Stimulated activated CD8-positive, alpha-beta memory T cell treated with anti-CD3 and anti-CD28 coated beads, Interleukin-12 subunit alpha, Interleukin-12 subunit beta, amount 100 ng/mL, for 1 hour (primary cell): ENCODE measurements around the gene STK25.
A peak's percentile ranks its signal among the peaks of the same experiment; 100 is the strongest.
"Not testable (repeated sequence)": the region's sequence is repeated elsewhere in the genome, so short reads cannot be mapped to it uniquely, and the experiment has no call there.

ENCODE experiments used
- DNase-seq: peaks from one replicate; pipeline ENCODE4 v3.0.0-alpha.2; 2020; ENCODE audit warnings: low read depth

STK25 gene

GRCh38 chr2:241507430-241508239 is 749 bp downstream of the STK25 start:
- DNase-seq, result peak; percentile 3

GRCh38 chr2:241506793-241507429 is 1.5 kb downstream of the STK25 start:
- DNase-seq, result no peak

- DNase-seq, result not testable (repeated sequence)
These were observed 2.1 kb downstream of the STK25 start for GRCh38 chr2:241506317-241506716.

DNA sequence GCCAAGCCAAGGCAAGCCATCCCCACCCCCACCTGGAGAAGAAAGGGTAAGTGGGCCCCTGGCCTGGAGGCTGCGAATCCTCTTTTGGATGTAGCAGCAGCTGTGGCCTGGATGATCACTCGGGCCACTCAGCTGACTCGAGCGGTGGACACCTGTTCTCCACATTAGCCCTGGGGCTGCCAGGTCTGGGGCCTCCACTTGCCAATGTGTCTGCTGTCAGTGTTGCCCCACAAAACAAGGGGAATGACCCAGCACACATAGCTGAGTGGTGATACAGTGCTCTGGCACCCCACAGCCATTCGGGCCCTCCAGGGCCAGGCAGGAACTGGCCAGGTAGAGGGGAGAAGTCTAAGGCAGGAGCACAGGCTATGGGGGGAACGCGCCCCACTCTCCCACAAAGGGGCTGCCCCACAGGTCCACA is 2.6 kb downstream of the STK25 start:
- DNase-seq, result no peak

- no peak for DNase-seq
These were observed 3.2 kb downstream of the STK25 start for GRCh38 chr2:241505086-241505780.

GRCh38 chr2:241503776-241504392 is 4.5 kb downstream of the STK25 start:
- DNase-seq, result no peak

DNA sequence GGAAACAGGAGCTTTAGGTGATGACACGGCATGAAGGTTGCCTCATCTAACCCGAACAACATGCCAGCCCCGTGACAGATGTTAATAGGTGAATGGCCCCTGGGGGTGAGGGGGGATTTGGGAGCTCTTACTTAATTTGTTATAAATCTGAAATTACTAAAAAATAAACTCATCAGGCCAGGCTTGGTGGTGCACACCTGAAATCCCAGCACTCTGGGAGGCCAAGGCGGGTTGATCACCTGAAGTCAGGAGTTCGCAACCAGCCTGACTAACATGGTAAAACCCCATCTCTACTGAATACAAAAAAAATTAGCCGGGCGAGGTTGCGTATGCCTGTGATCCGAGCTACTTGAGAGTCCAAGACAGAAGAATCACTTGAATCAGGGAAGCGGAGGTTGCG is 6.1 kb downstream of the STK25 start:
- DNase-seq, result no peak

GRCh38 chr2:241501551-241501950 is 6.8 kb downstream of the STK25 start:
- DNase-seq, result no peak

DNA sequence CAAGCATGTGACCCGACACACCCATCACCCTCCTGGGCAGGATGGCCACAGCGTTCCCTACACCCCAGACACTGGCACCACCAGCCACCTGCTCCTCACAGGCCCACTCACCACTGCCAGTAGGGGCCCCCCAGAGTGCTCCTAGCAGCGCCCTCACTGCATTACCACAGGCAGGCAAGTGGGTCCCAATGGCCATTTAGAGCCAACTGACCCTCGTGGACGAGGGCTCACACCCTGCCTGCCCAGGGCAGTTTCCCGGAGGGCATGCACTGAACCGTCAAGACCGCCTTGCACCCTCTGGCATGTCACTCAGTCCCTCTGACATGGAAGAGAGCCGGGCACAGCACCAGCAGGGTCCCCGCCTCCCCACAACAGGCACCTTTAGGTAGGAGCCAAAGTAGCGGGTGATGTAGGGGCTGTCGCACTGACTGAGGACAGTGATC is 7.3 kb downstream of the STK25 start:
- no peak for DNase-seq

- DNase-seq, result no peak
These were observed 7.9 kb downstream of the STK25 start for GRCh38 chr2:241500431-241500975.

GRCh38 chr2:241500016-241500415 is 8.4 kb downstream of the STK25 start:
- no peak for DNase-seq

- no peak for DNase-seq
These were observed 9.0 kb downstream of the STK25 start for GRCh38 chr2:241499146-241499965.

DNA sequence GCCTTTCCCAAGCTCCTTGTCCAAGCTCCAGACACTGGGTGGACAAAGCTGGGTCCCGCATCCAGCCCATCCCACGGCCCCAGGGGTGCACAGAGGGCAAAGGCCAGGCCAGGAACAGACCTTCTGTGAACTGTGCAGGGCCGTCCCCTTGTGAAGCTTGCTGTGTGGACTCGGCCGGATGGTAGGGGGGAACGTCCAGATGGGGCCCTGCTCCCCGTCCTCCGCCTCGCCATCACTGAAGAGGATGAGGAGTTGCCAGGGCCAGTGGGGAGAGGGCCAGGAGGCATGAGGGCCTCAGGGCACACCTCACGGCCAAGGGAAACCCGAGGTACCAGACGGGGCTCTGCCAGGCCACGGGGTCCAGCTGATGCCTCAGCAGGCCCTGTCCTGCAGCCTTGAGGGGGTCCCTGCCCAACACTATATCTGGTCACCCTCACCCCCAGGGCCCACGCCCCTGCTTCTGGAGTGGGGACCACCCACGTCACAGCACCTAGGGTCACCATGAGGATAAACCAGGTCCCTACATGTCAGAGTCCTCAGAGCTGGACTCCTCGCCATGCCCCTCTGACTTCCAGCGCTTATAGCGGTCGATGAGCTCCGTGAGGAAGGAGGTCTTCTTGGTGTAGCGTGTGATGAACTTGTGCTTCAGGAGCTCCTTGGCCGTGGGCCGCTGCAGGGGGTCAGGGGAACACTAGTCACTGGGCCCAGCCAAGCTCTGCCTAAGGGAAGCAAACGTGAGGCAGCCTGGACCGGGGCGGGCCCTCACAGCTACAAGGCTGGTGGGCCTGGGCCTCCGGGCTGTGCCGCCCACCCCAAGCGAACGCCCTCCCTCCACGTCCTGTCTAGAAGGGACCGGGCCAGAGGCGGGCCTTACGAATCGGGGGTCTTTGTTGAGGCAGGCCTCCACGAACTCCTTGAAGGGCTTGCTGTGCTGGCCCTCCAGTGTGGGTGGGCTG is 10.0 kb downstream of the STK25 start:
- DNase-seq, result no peak

- no peak for DNase-seq
These were observed 11.2 kb downstream of the STK25 start for GRCh38 chr2:241496904-241497877.

- DNase-seq, result no peak
These were observed 12.2 kb downstream of the STK25 start for GRCh38 chr2:241496003-241496707.

DNA sequence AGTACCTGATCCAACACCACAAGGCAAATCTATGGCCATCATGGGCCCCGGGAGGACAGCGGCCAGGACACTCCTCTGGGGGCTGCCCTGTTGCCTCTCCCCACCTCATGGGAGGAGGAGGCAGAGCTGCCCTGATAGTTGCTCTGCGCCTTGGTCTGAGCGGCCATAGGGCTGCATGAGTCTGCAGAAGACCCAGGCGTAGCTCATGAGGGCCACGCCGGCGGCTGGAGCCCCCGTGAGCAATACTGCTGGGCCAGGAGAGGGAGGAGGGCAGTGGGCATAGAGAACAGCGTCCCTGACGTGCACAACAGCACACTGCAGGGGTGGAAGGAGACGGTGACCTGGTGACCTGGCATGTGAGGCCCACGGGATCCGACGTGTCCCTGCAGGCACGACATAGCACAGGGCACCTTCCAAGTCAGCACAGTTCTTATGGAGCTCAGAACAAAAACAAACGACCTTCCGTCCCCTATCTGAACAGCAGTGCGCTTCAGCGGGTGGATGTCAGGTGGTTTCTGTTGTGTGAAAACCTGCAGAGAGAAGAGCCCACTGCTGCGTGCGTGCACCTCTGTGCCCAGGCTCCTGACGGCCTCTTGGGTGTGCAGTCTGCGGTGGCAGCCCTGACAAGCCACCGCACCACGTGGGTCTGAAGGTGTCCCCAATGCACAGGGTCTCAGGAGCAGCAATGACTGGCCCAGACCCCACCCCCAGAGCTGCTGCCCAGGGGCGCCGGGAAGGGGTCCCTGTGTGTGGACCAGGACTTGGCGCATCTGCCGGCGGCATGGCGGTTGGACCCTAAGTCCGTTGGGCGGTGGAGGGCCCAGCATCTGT is 13.0 kb downstream of the STK25 start:
- DNase-seq, result no peak

GRCh38 chr2:241494311-241494908 is 14.0 kb downstream of the STK25 start:
- no peak for DNase-seq
